H1 (cell line): Measurements from ENCODE around the gene RNU6-9. TPM values are rescaled to one million over a fixed set of nuclear protein-coding genes. Genes with fewer than 3 reads are reported as not detected.
A peak's percentile ranks its signal among the peaks of the same experiment; 100 is the strongest.

Experiments
- CTCF ChIA-PET: fragments of 300-600 bp; sonication (Branson Sonifier 250); formaldehyde crosslinking; loops from one replicate; lab custom pipeline; 2021; ENCODE audit not compliant: partially characterized antibody; lab: Charles Lee
- POLR2A ChIA-PET: fragments of 300-600 bp; sonication (Branson Sonifier 250); formaldehyde crosslinking; loops from one replicate; lab custom pipeline; 2021; ENCODE audit warnings: inconsistent platforms; ENCODE audit not compliant: partially characterized antibody; lab: Charles Lee
- DNase-seq, 2 experiments: peaks; one replicate each; pipeline versions ENCODE4 v3.0.0 to v3.0.0-alpha.2; 2010 to 2022; ENCODE audit warnings: low spot score in 2 of 2, low read depth in 1 of 2, mixed read lengths in 1 of 2
- FAIRE-seq: peaks from 2 replicates; lab custom pipeline; 2011; peaks lifted over from hg19 to GRCh38; lab: Jason Lieb, UNC
- H2AFZ ChIP-seq: 2 replicates; pipeline ENCODE4 v1.8.1; 2012; ENCODE audit warnings: low read length, inconsistent platforms
- H2AK5ac ChIP-seq: 2 replicates; pipeline ENCODE4 v1.6.1; 2013; ENCODE audit warnings: low read depth, low read length
- H2BK120ac ChIP-seq: replicated peaks from 2 replicates; pipeline ENCODE3; 2013; ENCODE audit warnings: low read depth, low read length, inconsistent platforms
- H2BK12ac ChIP-seq: 2 replicates; pipeline ENCODE4 v1.6.1; 2013; ENCODE audit warnings: low read depth, low read length
- H2BK15ac ChIP-seq: 2 replicates; pipeline ENCODE4 v1.6.1; 2013; ENCODE audit warnings: low read length
- H2BK20ac ChIP-seq: 2 replicates; pipeline ENCODE4 v1.6.1; 2013; ENCODE audit warnings: low read length
- H2BK5ac ChIP-seq: 2 replicates; pipeline ENCODE4 v1.6.1; 2013; ENCODE audit warnings: low read depth, low read length
- H3K14ac ChIP-seq: 2 replicates; pipeline ENCODE4 v1.6.1; 2013; ENCODE audit warnings: inconsistent platforms; ENCODE audit not compliant: insufficient read length
- H3K18ac ChIP-seq: 2 replicates; pipeline ENCODE4 v1.6.1; 2013; ENCODE audit warnings: low read length; ENCODE audit errors: extremely low read depth
- H3K23ac ChIP-seq: 2 replicates; pipeline ENCODE4 v1.6.1; 2013; ENCODE audit warnings: inconsistent platforms; ENCODE audit not compliant: insufficient read length
- H3K23me2 ChIP-seq: 2 replicates; pipeline ENCODE4 v1.6.1; 2013; ENCODE audit warnings: low read depth, low read length
- H3K27ac ChIP-seq: 2 replicates; pipeline ENCODE4 v1.6.1; 2011; ENCODE audit warnings: low read depth, low read length, inconsistent platforms
- H3K27me3 ChIP-seq, 4 experiments: replicated peaks in 1 of 4; 1 replicate in 1 of 4; 2 replicates in 3 of 4; pipeline versions ENCODE4 v1.6.1 to v1.8.1; 2011 to 2013; ENCODE audit warnings: low read length in 3 of 4, mild to moderate bottlenecking in 3 of 4, inconsistent platforms in 2 of 4, mixed read lengths in 2 of 4, moderate library complexity in 1 of 4; ENCODE audit not compliant: control insufficient read depth in 3 of 4, insufficient read depth in 3 of 4; ENCODE audit errors: extremely low read depth in 1 of 4
- H3K36me3 ChIP-seq, 4 experiments: 2 replicates each; pipeline versions ENCODE4 v1.6.1 to v1.8.1; 2011 to 2013; ENCODE audit warnings: mild to moderate bottlenecking in 4 of 4, low read length in 3 of 4, moderate library complexity in 2 of 4, control low read depth in 1 of 4, inconsistent platforms in 1 of 4; ENCODE audit not compliant: insufficient read depth in 4 of 4, control insufficient read depth in 2 of 4
- H3K4ac ChIP-seq: replicated peaks from 2 replicates; pipeline ENCODE3; 2013; ENCODE audit warnings: low read length, low read depth, mixed read lengths, inconsistent platforms; ENCODE audit not compliant: insufficient read length
- H3K4me1 ChIP-seq, 4 experiments: replicated peaks in 1 of 4; 1 replicate in 1 of 4; 2 replicates in 3 of 4; pipeline versions ENCODE4 v1.6.1 to v1.8.1; 2011 to 2013; ENCODE audit warnings: low read length in 3 of 4, inconsistent platforms in 2 of 4, mixed read lengths in 1 of 4; ENCODE audit not compliant: insufficient read depth in 4 of 4, control insufficient read depth in 3 of 4
- H3K4me2 ChIP-seq, 2 experiments: 2 replicates each; pipeline versions ENCODE4 v1.6.1 to v1.8.1; 2011 to 2013; ENCODE audit warnings: low read depth in 2 of 2, low read length in 2 of 2, control low read depth in 1 of 2, inconsistent platforms in 1 of 2, mild to moderate bottlenecking in 1 of 2; ENCODE audit not compliant: insufficient read depth in 1 of 2
- H3K4me3 ChIP-seq, 4 experiments: fragments of 200-600, 300-600 bp in 1 of 4; sonication (generic), shearing (Covaris generic), sonication (Bioruptor Twin) in 1 of 4; 2 replicates each; pipeline versions ENCODE4 v1.5.1 to v1.8.1; 2011 to 2016; ENCODE audit warnings: low read length in 4 of 4, low read depth in 3 of 4, control low read depth in 2 of 4, inconsistent platforms in 2 of 4, mild to moderate bottlenecking in 2 of 4, mixed read lengths in 1 of 4, moderate library complexity in 1 of 4; ENCODE audit not compliant: insufficient read depth in 2 of 4; ENCODE audit errors: extremely low read depth in 1 of 4
- H3K56ac ChIP-seq: replicated peaks from 2 replicates; pipeline ENCODE3; 2013; ENCODE audit warnings: low read depth, mild to moderate bottlenecking, mixed read lengths, low read length, inconsistent platforms; ENCODE audit not compliant: insufficient read length
- H3K79me1 ChIP-seq: 2 replicates; pipeline ENCODE4 v1.6.1; 2013; ENCODE audit warnings: low read depth, low read length, control low read depth
- H3K79me2 ChIP-seq, 2 experiments: 2 replicates each; pipeline versions ENCODE4 v1.6.1 to v1.8.1; 2012 to 2013; ENCODE audit warnings: low read length in 2 of 2, mild to moderate bottlenecking in 2 of 2, inconsistent platforms in 1 of 2; ENCODE audit not compliant: insufficient read depth in 2 of 2, control insufficient read depth in 1 of 2
- H3K9ac ChIP-seq, 4 experiments: replicated peaks in 1 of 4; 1 replicate in 1 of 4; 2 replicates in 3 of 4; pipeline versions ENCODE4 v1.6.1 to v1.8.1; 2011 to 2013; ENCODE audit warnings: low read depth in 3 of 4, low read length in 3 of 4, control low read depth in 2 of 4, mild to moderate bottlenecking in 2 of 4, moderate library complexity in 2 of 4, inconsistent platforms in 1 of 4; ENCODE audit errors: extremely low read depth in 1 of 4
- H3K9me3 ChIP-seq, 2 experiments: 2 replicates each; pipeline versions ENCODE4 v1.6.1 to v1.8.1; 2012 to 2013; ENCODE audit warnings: mild to moderate bottlenecking in 2 of 2, moderate library complexity in 2 of 2, control low read depth in 1 of 2, inconsistent platforms in 1 of 2, low read depth in 1 of 2, low read length in 1 of 2, mixed read lengths in 1 of 2; ENCODE audit not compliant: insufficient read depth in 2 of 2
- H4K20me1 ChIP-seq, 2 experiments: replicated peaks in 1 of 2; 2 replicates each; pipeline versions ENCODE3 to v1.8.1; 2011 to 2013; ENCODE audit warnings: inconsistent platforms in 2 of 2, low read length in 2 of 2, mild to moderate bottlenecking in 1 of 2; ENCODE audit not compliant: insufficient read depth in 2 of 2, control insufficient read depth in 1 of 2
- H4K5ac ChIP-seq: 2 replicates; pipeline ENCODE4 v1.6.1; 2013; ENCODE audit warnings: low read length, low read depth, mixed read lengths, inconsistent platforms; ENCODE audit not compliant: insufficient read length
- H4K8ac ChIP-seq: 2 replicates; pipeline ENCODE4 v1.8.0; 2013; ENCODE audit warnings: mild to moderate bottlenecking, moderate library complexity, low read length, inconsistent platforms; ENCODE audit not compliant: insufficient read depth; ENCODE audit errors: extremely low read depth
- H4K91ac ChIP-seq: replicated peaks from 2 replicates; pipeline ENCODE3; 2013; ENCODE audit warnings: low read length, mixed read lengths, inconsistent platforms; ENCODE audit not compliant: insufficient read length
- EGR1 ChIP-seq: IDR thresholded peaks from 2 replicates; pipeline ENCODE4 v1.6.1; 2011; ENCODE audit warnings: low read depth, low read length, borderline replicate concordance
- RBBP5 ChIP-seq: IDR thresholded peaks from 2 replicates; pipeline ENCODE4 v1.7.1; 2012; ENCODE audit warnings: low read depth, mild to moderate bottlenecking, inconsistent platforms, low read length, moderate library complexity, borderline replicate concordance
- RFX5 ChIP-seq: IDR thresholded peaks from 2 replicates; pipeline ENCODE4 v1.6.1; 2011; ENCODE audit warnings: low read depth, low read length, improper control_type of control experiment, borderline replicate concordance
- SRF ChIP-seq: IDR thresholded peaks from 2 replicates; pipeline ENCODE4 v1.6.1; 2011; ENCODE audit warnings: mild to moderate bottlenecking, low read depth, low read length, moderate library complexity
- TAF7 ChIP-seq: optimal IDR thresholded peaks from 2 replicates; pipeline ENCODE3; 2011; ENCODE audit warnings: low read depth, mild to moderate bottlenecking, inconsistent platforms, low read length, moderate library complexity, borderline replicate concordance
- TEAD4 ChIP-seq: IDR thresholded peaks from 2 replicates; pipeline ENCODE4 v1.6.1; 2012; ENCODE audit warnings: low read depth, low read length, inconsistent platforms, mixed read lengths
- WGBS, 2 experiments: shearing (Covaris generic) in 1 of 2; methylation state at CpG; one replicate each; pipeline versions ENCODE4 v1.1.6 to v1.1.7; 2013 to 2015; ENCODE audit warnings: low lambda C conversion rate in 2 of 2, mixed read lengths in 2 of 2, inconsistent platforms in 1 of 2, low coverage in 1 of 2, missing lambda C conversion rate in 1 of 2; ENCODE audit not compliant: insufficient replicate concordance in 2 of 2, insufficient coverage in 1 of 2, insufficient read length in 1 of 2; ENCODE audit errors: extremely low coverage in 1 of 2, missing lambda C conversion rate in 1 of 2; 5-methylcytosine and 5-hydroxymethylcytosine counted together
- polyA plus RNA-seq, 7 experiments: library from polyadenylated mRNA; depleted of rRNA in 3 of 7; stranded (reverse) in 5 of 7; unstranded in 2 of 7; fragments of >200 nt in 5 of 7; fragments of 200-250 nt in 2 of 7; gene quantifications; 1 replicate in 5 of 7; 2 replicates in 1 of 7; 4 replicates in 1 of 7; pipeline versions ENCODE4 v1.2.1 to v1.2.3, GENCODE V29; 2011 to 2013; ENCODE audit warnings: missing spikeins in 2 of 7, mixed read lengths in 2 of 7
- total RNA-seq: library from RNA; stranded (reverse); fragmentation: NEBNext Ultra II Directional; extraction: Animal tissue kit (Norgen Biotek cat#: 25700); gene quantifications from 2 replicates; pipeline ENCODE4 v1.2.1, GENCODE V29; 2021

The RNU6-9 gene
- total and polyA plus RNA-seq, 2 of the 8 experiments (the other 6 are each of a cell fraction or from before 2014, with no cell fraction given), result not detected

DNA sequence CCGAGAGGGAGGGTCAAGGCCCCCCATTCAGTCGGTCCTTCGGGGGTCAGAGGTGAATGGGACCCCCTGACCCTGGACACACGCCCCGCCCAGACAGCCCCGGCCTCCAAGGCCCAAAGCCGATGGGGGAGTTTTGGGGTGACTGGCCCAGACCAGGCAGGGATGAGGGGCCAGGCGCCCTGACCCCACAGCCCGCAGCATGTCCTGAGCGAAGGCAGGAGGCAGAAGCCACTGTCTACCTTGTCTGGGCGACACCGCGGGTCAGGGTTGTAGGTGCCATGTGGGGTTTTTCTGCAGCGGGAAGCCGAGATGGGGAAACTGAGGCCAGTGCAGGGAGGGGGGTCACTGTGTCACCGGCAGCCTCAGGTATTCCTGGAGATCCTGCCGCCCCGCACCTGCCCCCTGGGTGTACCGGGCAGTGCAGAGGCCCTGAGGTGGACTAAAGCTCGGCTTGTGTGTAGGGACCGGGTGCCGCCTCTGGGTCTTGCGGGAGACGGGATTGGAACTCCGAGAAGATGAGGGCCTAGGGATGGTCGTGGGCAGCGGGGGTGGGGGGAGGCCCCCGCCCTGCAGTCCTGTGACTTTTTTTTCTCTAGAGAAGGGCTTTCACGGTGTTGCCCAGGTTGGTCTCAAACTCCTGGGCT, 41.0 kb downstream of the RNU6-9 start:
- CTCF ChIA-PET, result interaction anchor here (0.5 to 2.5 kb wide), 4 partner anchors 9 to 80 kb away, joined by 3 to 11 read pairs (median 3); no protein-coding TSS in a partner anchor
- Histone ChIP-seq H2BK120ac (no peak overlapping the region), H4K8ac (no peak overlapping the region), H3K9me3 (no peaks in the 10 kb centered on the region), H3K27ac (peak overlapping the region; percentile 58; the same call in 1 of the 2 replicates), H4K91ac (no peak overlapping the region), H2BK15ac (no peak overlapping the region), H3K79me1 (peaks cover 5% of the 10 kb centered on the region), H3K27me3 (no peaks in the 10 kb centered on the region), H2AK5ac (no peak overlapping the region), H3K4me2 (no peak overlapping the region), H3K23ac (no peak overlapping the region), H2BK5ac (0 out of 2 replicates have a peak overlapping the region, but pooled peaks have one; percentile 44), H3K36me3 (peaks cover 3 to 19% (median 12%) of the 10 kb centered on the region in 4 experiments; a peak in 7 of 8 replicates), H3K4me3 (no peak overlapping the region), H3K14ac (no peak overlapping the region)
- FAIRE-seq, result no peak
- WGBS, 2 experiments, result 93% methylated on average over 26 of the region's 29 CpGs; no CpG with 5 or more reads in 1 of the 2 experiments
- TF ChIP-seq RFX5 (no peak), EGR1 (no peak), TEAD4 (no peak), RBBP5 (no peak), TAF7 (no peak), SRF (no peak)
- TF ChIP-seq, all 59 proteins: peak for 0
- POLR2A ChIA-PET, result interaction anchor here (0.8 to 2.6 kb wide), 2 partner anchors 10 to 92 kb away, joined by 3 to 9 read pairs; partner anchors contain the start of gene CNN2
- H3K56ac ChIP-seq, result no peak overlapping the region
- no peak overlapping the region for H2BK12ac ChIP-seq
- H3K4ac ChIP-seq, result no peak overlapping the region
- no peak for DNase-seq
- H2AFZ ChIP-seq, result no peak overlapping the region
- no peak overlapping the region for H4K5ac ChIP-seq
- no peaks in the 10 kb centered on the region for H3K23me2 ChIP-seq
- no peak overlapping the region for H3K18ac ChIP-seq
- peaks cover 3 to 19% of the 10 kb centered on the region in 2 experiments for H4K20me1 ChIP-seq
- H3K9ac ChIP-seq, result no peak overlapping the region
- peaks cover 0 to 16% (median 4%) of the 10 kb centered on the region in 4 experiments; a peak in 4 of 7 replicates for H3K4me1 ChIP-seq
- H2BK20ac ChIP-seq, result no peak overlapping the region
- H3K79me2 ChIP-seq, result peaks cover 0 to 57% of the 10 kb centered on the region in 2 experiments; a peak in 3 of 4 replicates
